HFFc6 (cell line): Measurements from ENCODE around the gene MSMO1. TPM values are rescaled to one million over a fixed set of nuclear protein-coding genes. Genes with fewer than 3 reads are reported as not detected.

Experiments
- DNase-seq: peaks from one replicate; pipeline ENCODE4 v3.0.0-alpha.2; 2018
- H3K27ac Mint-ChIP-seq: 2 replicates; pipeline ENCODE4 v1.8.0; 2020; ENCODE audit warnings: mild to moderate bottlenecking, mixed read lengths
- H3K27me3 Mint-ChIP-seq: 2 replicates; pipeline ENCODE4 v1.8.0; 2021; ENCODE audit warnings: mild to moderate bottlenecking, moderate library complexity, mixed read lengths; ENCODE audit not compliant: insufficient read depth
- H3K36me3 Mint-ChIP-seq: 2 replicates; pipeline ENCODE4 v1.8.0; 2021; ENCODE audit warnings: low read depth, mixed read lengths
- H3K4me1 Mint-ChIP-seq: 2 replicates; pipeline ENCODE4 v1.8.0; 2020; ENCODE audit warnings: low read depth, mixed read lengths
- H3K4me3 Mint-ChIP-seq: 2 replicates; pipeline ENCODE4 v1.8.0; 2020; ENCODE audit warnings: mild to moderate bottlenecking, moderate library complexity, mixed read lengths
- H3K9me3 Mint-ChIP-seq: 2 replicates; pipeline ENCODE4 v1.8.0; 2020; ENCODE audit warnings: mild to moderate bottlenecking, mixed read lengths
- CTCF ChIP-seq: fragments of 200-600 bp; sonication (generic); IDR thresholded peaks from 2 replicates; pipeline ENCODE4 v1.5.0; 2021; ENCODE audit warnings: antibody characterized with exemption, mild to moderate bottlenecking
- total RNA-seq, 6 experiments: library from RNA; stranded (reverse); fragmentation: NEBNext Ultra II Directional; extraction: Animal tissue kit (Norgen Biotek cat#: 25700); gene quantifications; 2 replicates in 1 of 6; 3 replicates in 5 of 6; pipeline ENCODE4 v1.2.3, GENCODE V29; 2021

The MSMO1 gene
- total RNA-seq, 6 experiments from 2014 or later: 23.8 to 27.9 (median 25.6) TPM

- DNase-seq: no peak
- no peaks in the 10 kb centered on the region for H3K27me3 Mint-ChIP-seq
- H3K4me1 Mint-ChIP-seq: peaks cover 16% of the 10 kb centered on the region
- peaks cover 13% of the 10 kb centered on the region for H3K9me3 Mint-ChIP-seq
- no peak for TF ChIP-seq CTCF
- H3K36me3 Mint-ChIP-seq: peaks cover 30% of the 10 kb centered on the region
- H3K4me3 Mint-ChIP-seq: no peak overlapping the region
- no peak overlapping the region for H3K27ac Mint-ChIP-seq
These were observed 2.6 kb upstream of the MSMO1 start for GRCh38 chr4:165324918-165325304.

GRCh38 chr4:165325732-165326512, 1.5 kb upstream of the MSMO1 start:
- DNase-seq: peak; percentile 76
- peaks cover 23% of the 10 kb centered on the region for H3K36me3 Mint-ChIP-seq
- H3K27ac Mint-ChIP-seq: no peak overlapping the region
- H3K27me3 Mint-ChIP-seq: no peaks in the 10 kb centered on the region
- peaks cover 23% of the 10 kb centered on the region for H3K4me1 Mint-ChIP-seq
- no peak overlapping the region for H3K4me3 Mint-ChIP-seq
- H3K9me3 Mint-ChIP-seq: peaks cover 13% of the 10 kb centered on the region
- TF ChIP-seq CTCF: no peak

- Mint-ChIP-seq H3K27me3 (no peaks in the 10 kb centered on the region), H3K27ac (no peak overlapping the region), H3K9me3 (peaks cover 13% of the 10 kb centered on the region), H3K4me3 (no peak overlapping the region), H3K36me3 (peaks cover 24% of the 10 kb centered on the region), H3K4me1 (peaks cover 32% of the 10 kb centered on the region)
- no peak for DNase-seq
- no peak for TF ChIP-seq CTCF
These were observed 648 bp upstream of the MSMO1 start for GRCh38 chr4:165326831-165327210.

GRCh38 chr4:165328101-165328425, 594 bp downstream of the MSMO1 start:
- DNase-seq: no peak
- no peak overlapping the region for H3K27ac Mint-ChIP-seq
- no peaks in the 10 kb centered on the region for H3K27me3 Mint-ChIP-seq
- H3K9me3 Mint-ChIP-seq: peaks cover 13% of the 10 kb centered on the region
- no peak for TF ChIP-seq CTCF
- H3K4me3 Mint-ChIP-seq: no peak overlapping the region
- H3K4me1 Mint-ChIP-seq: peaks cover 42% of the 10 kb centered on the region
- peaks cover 27% of the 10 kb centered on the region for H3K36me3 Mint-ChIP-seq

- no peak overlapping the region for H3K27ac Mint-ChIP-seq
- peaks cover 10% of the 10 kb centered on the region for H3K9me3 Mint-ChIP-seq
- TF ChIP-seq CTCF: no peak
- H3K4me1 Mint-ChIP-seq: peaks cover 42% of the 10 kb centered on the region
- H3K4me3 Mint-ChIP-seq: no peak overlapping the region
- no peak for DNase-seq
- no peaks in the 10 kb centered on the region for H3K27me3 Mint-ChIP-seq
- peaks cover 22% of the 10 kb centered on the region for H3K36me3 Mint-ChIP-seq
These were observed 1.2 kb downstream of the MSMO1 start for GRCh38 chr4:165328708-165329107.

GRCh38 chr4:165330071-165330470, 2.6 kb downstream of the MSMO1 start:
- Mint-ChIP-seq H3K4me1 (peaks cover 41% of the 10 kb centered on the region), H3K9me3 (peaks cover 8% of the 10 kb centered on the region), H3K27ac (no peak overlapping the region), H3K4me3 (no peak overlapping the region), H3K36me3 (peaks cover 13% of the 10 kb centered on the region), H3K27me3 (no peaks in the 10 kb centered on the region)
- DNase-seq: no peak
- TF ChIP-seq CTCF: no peak
